HEK293T (cell line): ENCODE measurements around the gene ECSCR.

Experiments
- ARNT ChIP-seq: fragments of 450-650 bp; IDR thresholded peaks from 2 replicates; pipeline ENCODE4 v1.6.1; 2017; ENCODE audit warnings: mild to moderate bottlenecking
- BHLHE40 ChIP-seq: fragments of 450-650 bp; IDR thresholded peaks from 2 replicates; pipeline ENCODE4 v1.6.1; 2016; ENCODE audit warnings: mild to moderate bottlenecking, moderate library complexity, borderline replicate concordance
- ZNF384 ChIP-seq: fragments of 450-650 bp; IDR thresholded peaks from 2 replicates; pipeline ENCODE4 v1.6.1; 2016

GRCh38 chr5:139431706-139432105 lies 30.8 kb downstream of the ECSCR start:
- TF ChIP-seq BHLHE40 (no peak), ARNT (no peak), ZNF384 (no peak)
